BJ (cell line): Measurements from ENCODE around the gene DPM3. TPM values are rescaled to one million over a fixed set of nuclear protein-coding genes. Genes with fewer than 3 reads are reported as not detected.
"Not testable (repeated sequence)": the region's sequence is repeated elsewhere in the genome, so short reads cannot be mapped to it uniquely, and the experiment has no call there.

Experiments used
- CTCF ChIA-PET: fragments of 350-600 bp; formaldehyde crosslinking; extraction: SDS; loops from one replicate; lab custom pipeline; 2021; ENCODE audit warnings: antibody characterized with exemption, inconsistent platforms; lab: Yijun Ruan, JAX
- POLR2A ChIA-PET: fragments of 300-600 bp; sonication (Branson Sonifier 250); formaldehyde crosslinking; extraction: SDS; loops from one replicate; lab custom pipeline; 2021; ENCODE audit warnings: antibody characterized with exemption; lab: Charles Lee
- DNase-seq: peaks from one replicate; pipeline ENCODE4 v3.0.0-alpha.2; 2011; ENCODE audit warnings: low read depth
- H3K27me3 ChIP-seq: 2 replicates; pipeline ENCODE4 v1.6.0; 2011; ENCODE audit warnings: low read length; ENCODE audit not compliant: control insufficient read depth, insufficient read depth
- H3K36me3 ChIP-seq: 2 replicates; pipeline ENCODE4 v1.5.1; 2011; ENCODE audit warnings: low read length; ENCODE audit not compliant: control insufficient read depth, insufficient read depth
- H3K4me3 ChIP-seq: 2 replicates; pipeline ENCODE4 v1.5.1; 2011; ENCODE audit warnings: low read depth, mild to moderate bottlenecking, control low read depth, low read length
- polyA plus RNA-seq: library from polyadenylated mRNA; depleted of rRNA; stranded (reverse); fragments of >200 nt; gene quantifications from 2 replicates; pipeline ENCODE4 v1.2.3, GENCODE V29; 2011
- TF ChIP-seq, protein P1 (sequence below): IDR thresholded peaks from 2 replicates; pipeline ENCODE4 v1.5.1; 2011; ENCODE audit warnings: low read depth, mild to moderate bottlenecking, control low read depth, inconsistent platforms, low read length, moderate library complexity; ENCODE audit not compliant: insufficient read depth

DPM3 gene
- polyA plus RNA-seq, 1 experiment: 34.1 TPM

DNA sequence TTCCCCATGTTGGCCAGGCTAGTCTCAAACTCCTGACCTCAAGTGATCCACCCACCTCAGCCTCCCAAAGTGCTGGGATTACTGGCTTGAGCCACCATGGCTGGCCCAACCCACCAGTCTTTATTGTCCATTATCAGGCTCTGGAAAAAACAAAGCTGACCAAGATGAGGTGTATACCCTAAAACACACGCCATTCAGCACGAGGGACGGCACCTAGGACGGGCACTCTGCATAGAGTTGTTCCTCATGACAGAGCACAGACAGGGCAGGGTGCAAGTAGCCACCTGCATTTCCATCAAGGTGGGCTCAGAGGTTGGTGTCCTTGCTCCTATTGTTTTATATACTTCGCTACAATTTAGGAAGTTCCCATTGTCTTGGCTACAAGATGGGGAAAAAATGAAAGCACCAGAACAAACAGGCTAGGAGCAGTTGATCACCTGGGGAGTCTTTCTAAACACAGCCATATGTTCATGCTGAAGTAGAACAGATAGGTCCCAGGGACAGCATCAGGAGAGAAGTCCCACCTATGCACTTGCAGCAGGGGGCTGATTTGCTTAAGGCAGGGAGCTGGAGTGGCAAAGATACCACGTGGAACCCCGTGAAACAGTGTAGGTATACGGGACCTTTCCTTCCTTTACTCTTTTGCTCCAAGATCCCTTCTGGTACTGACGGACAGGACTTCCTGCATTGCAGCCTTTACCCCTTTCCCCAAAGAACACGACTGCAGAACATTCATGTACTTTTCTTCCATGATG lies 28.3 kb upstream of the DPM3 start:
- Histone ChIP-seq H3K36me3 (peaks cover 2% of the 10 kb centered on the region; the same call in 1 of the 2 replicates), H3K4me3 (no peak overlapping the region), H3K27me3 (peaks cover 4% of the 10 kb centered on the region; the same call in 1 of the 2 replicates)
- TF ChIP-seq, protein P1, sequence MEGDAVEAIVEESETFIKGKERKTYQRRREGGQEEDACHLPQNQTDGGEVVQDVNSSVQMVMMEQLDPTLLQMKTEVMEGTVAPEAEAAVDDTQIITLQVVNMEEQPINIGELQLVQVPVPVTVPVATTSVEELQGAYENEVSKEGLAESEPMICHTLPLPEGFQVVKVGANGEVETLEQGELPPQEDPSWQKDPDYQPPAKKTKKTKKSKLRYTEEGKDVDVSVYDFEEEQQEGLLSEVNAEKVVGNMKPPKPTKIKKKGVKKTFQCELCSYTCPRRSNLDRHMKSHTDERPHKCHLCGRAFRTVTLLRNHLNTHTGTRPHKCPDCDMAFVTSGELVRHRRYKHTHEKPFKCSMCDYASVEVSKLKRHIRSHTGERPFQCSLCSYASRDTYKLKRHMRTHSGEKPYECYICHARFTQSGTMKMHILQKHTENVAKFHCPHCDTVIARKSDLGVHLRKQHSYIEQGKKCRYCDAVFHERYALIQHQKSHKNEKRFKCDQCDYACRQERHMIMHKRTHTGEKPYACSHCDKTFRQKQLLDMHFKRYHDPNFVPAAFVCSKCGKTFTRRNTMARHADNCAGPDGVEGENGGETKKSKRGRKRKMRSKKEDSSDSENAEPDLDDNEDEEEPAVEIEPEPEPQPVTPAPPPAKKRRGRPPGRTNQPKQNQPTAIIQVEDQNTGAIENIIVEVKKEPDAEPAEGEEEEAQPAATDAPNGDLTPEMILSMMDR: no peak
- CTCF ChIA-PET: interaction anchor here (0.6 to 11.3 kb wide), 24 partner anchors 8 to 124 kb away, joined by 3 to 259 read pairs (median 6); partner anchors contain the start of genes ADAM15, EFNA4 and SLC50A1
- DNase-seq: no peak
- POLR2A ChIA-PET: no interaction called here

DNA sequence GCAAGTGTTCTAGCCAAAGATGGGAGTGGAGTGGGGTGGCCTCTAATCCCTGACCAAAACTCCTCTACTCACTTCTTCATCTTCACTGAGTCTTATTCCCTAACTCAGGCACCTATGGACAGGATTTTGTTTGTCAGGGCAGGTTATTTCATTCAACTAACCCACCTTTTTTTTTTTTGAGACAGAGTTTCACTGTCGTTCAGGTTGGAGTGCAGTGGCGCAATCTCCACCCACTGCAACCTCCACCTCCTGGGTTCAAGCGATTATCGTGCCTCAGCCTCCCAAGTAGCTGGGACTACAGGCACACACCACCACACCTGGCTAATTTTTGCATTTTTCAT lies 27.7 kb upstream of the DPM3 start:
- CTCF ChIA-PET: interaction anchor here (0.6 to 11.3 kb wide), 27 partner anchors 9 to 431 kb away, joined by 3 to 259 read pairs (median 5); partner anchors contain the start of genes ADAM15, EFNA4 and SLC50A1
- H3K27me3 ChIP-seq, H3K36me3 ChIP-seq, DNase-seq, POLR2A ChIA-PET, H3K4me3 ChIP-seq: not testable (repeated sequence)

DNA sequence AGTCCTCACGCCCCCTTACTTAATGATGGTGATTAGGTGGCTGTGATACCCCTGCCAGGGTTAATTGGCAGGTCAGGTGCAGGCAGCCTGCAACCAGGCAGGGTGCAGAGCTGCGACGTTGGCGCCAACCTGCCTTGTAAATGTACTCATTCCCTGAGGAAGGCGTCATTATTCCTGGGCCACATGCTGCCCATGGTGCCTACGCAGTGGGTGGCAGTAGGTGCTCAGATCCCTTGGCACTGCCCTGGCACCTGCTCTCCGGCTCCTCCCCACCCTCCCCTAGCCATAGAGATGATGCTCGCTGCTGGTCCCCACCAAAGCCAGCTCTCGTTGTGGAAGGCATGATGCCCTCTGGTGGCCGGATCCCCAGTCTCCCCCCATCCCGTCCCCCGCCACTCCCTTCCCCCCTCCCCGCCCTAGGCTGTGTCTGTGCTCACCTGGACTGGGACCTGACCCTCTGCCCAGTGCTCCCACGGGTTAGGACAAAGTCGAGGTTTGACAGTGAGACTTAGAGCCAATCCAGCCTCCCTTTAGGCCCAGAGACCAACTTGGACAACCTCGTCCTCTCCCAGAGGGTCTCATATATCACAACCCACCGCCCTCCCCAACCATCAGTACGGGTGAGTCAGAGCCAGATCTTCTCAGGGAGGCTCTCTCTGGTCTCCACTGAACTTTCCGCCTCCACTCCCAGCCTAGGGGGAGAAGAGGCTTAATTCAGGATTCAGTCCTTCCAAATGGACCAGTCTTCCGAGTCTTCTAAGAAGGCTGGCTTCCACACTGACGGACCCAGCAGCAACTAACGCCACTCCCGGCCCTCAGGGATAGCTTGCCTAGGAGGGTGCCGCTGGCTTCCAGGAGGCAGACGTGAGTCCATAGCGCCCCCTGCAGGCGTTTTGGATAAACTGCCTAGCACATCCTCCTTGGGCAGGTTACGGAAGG lies 27.1 kb upstream of the DPM3 start:
- ChIA-PET POLR2A (no interaction called here), CTCF (interaction anchor here (0.6 to 11.3 kb wide), 35 partner anchors 8 to 431 kb away, joined by 3 to 259 read pairs (median 4); partner anchors contain the start of genes ADAM15, EFNA4 and SLC50A1)
- H3K27me3 ChIP-seq: peaks cover 4% of the 10 kb centered on the region; the same call in 1 of the 2 replicates
- H3K4me3 ChIP-seq: no peak overlapping the region
- TF ChIP-seq, protein P1: peak; percentile 90
- DNase-seq: no peak
- H3K36me3 ChIP-seq: peaks cover 2% of the 10 kb centered on the region; the same call in 1 of the 2 replicates

DNA sequence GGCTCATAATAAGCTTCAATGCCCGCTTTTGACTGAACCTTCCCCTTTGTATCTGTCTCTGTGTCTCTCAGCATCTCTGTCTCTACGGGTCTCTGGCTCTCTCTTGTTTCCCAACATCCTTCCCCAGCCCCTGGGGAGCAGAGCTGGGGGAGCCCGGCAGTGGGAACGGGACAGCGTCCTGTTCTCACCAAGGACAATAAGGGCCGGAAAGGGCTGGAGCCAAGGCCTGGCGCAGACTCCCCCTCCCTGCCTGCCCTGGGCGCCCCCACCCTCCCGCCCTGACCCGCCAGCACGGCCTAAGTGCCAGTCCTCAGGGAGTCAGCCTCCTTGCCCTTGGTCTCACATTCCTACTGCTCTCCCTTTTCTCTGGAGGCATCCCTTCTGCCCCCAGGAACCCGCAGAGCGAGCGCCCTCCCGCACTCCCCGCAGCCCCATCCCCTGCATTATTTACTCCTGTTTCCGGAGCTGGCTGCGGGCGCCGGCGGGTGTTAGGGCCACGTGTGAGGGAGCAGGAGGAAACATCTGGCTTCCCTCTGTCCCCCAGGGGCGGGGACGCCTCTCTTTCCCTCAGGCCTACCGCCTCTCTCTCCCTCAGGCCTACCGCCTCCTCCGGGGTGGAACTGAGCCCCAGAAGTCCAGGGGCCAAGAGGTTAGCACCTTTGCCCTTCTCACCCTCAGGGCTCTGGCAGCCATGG lies 26.3 kb upstream of the DPM3 start:
- ChIA-PET CTCF (interaction anchor here (0.6 to 11.3 kb wide), 22 partner anchors 7 to 294 kb away, joined by 3 to 259 read pairs (median 4); partner anchors contain the start of gene SLC50A1), POLR2A (no interaction called here)
- H3K4me3 ChIP-seq: no peak overlapping the region
- peaks cover 4% of the 10 kb centered on the region; the same call in 1 of the 2 replicates for H3K27me3 ChIP-seq
- TF ChIP-seq, protein P1: no peak
- peaks cover 2% of the 10 kb centered on the region; the same call in 1 of the 2 replicates for H3K36me3 ChIP-seq
- no peak for DNase-seq

DNA sequence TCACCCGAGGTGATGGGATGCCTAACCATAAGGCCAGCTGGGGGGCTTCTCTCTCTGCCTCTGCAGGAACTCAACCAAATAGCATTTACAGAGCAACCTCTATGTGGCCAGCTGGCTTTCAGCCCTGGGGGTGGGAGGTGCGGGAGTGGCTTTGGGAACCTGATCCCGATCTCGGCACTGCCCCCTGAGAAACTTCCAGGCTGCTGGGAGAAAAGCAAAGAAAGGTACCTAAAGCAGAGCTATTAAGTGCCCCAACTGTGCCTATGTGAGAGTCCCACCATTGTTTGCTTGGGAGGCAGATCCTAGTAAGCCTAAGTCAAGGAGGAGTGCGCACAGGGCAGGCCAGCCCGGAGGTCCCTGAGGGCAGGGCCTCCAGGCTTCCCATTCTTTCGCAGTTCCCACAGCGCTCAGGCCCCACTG lies 25.7 kb upstream of the DPM3 start:
- TF ChIP-seq, protein P1: no peak
- Histone ChIP-seq H3K36me3 (peaks cover 2% of the 10 kb centered on the region; the same call in 1 of the 2 replicates), H3K27me3 (peaks cover 4% of the 10 kb centered on the region; the same call in 1 of the 2 replicates), H3K4me3 (no peak overlapping the region)
- CTCF ChIA-PET: interaction anchor here (0.6 to 11.3 kb wide), 13 partner anchors 10 to 121 kb away, joined by 3 to 259 read pairs (median 5); no protein-coding TSS in a partner anchor
- POLR2A ChIA-PET: no interaction called here
- no peak for DNase-seq

DNA sequence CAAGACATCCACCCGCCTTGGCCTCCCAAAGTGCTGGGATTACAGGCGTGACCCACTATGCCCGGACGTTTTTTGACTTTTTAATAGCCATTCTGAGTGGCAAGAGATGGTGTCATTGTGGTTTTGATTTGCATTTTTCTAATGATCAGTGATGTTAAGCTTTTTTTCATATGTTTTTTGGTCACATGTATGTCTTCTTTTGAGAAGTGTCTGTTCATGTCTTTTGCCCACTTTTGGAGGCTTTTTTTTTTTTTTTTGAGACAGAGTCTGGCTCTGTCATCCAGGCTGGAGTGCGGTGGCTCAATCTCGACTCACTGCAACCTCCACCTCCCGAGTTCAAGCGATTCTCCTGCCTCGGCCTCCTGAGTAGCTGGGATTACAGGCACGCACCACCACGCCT lies 24.3 kb upstream of the DPM3 start:
- H3K4me3 ChIP-seq, H3K27me3 ChIP-seq, POLR2A ChIA-PET, DNase-seq, H3K36me3 ChIP-seq: not testable (repeated sequence)
- CTCF ChIA-PET: interaction anchor here (11.3 kb wide), 1 partner anchor 74 kb away, joined by 259 read pairs; no protein-coding TSS in a partner anchor

DNA sequence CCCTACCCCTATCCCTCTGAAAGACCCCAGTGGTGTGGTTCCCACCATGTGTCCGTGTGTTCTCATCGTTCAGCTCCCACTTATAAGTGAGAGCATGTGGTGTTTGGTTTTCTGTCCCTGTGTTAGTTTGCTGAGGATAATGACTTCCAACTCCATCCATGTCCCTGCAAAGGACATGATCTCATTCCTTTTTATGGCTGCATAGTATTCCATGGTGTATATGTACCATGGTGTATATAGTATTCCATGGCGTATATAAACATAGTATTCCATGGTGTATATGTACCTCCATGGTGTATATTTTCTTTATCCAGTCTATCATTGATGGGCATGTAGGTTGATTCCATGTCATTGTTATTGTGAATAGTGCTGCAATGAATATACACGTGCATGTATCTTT lies 23.5 kb upstream of the DPM3 start:
- H3K36me3 ChIP-seq, H3K27me3 ChIP-seq, H3K4me3 ChIP-seq, DNase-seq, POLR2A ChIA-PET: not testable (repeated sequence)
- CTCF ChIA-PET: interaction anchor here (1.2 to 11.3 kb wide), 4 partner anchors 9 to 78 kb away, joined by 3 to 259 read pairs (median 9); partner anchors contain the start of gene KRTCAP2
